Measurements from ENCODE around the gene KIF1B.
A peak's percentile ranks its signal among the peaks of the same experiment; 100 is the strongest.

The KIF1B gene

GRCh38 chr1:10187026-10187334 lies 23.4 kb upstream of the KIF1B start:
- H3K36me3 ChIP-seq (ENCODE audit: control insufficient read depth in 2 of 2, insufficient read depth in 1 of 2, low read length in 2 of 2), result no peaks in the 10 kb centered on the region; a peak in 1 of 3 replicates
- ChIA-PET CTCF (interaction anchor here (0.6 kb wide), 2 partner anchors 8 to 250 kb away, joined by 3 to 4 read pairs; no protein-coding TSS in a partner anchor), POLR2A (no interaction called here)
- H3K9me3 ChIP-seq (ENCODE audit: control insufficient read depth, insufficient read depth, low read depth, low read length), result no peaks in the 10 kb centered on the region
- no peak overlapping the region for H3K4me3 ChIP-seq (ENCODE audit: low read depth, low read length)
- no peak overlapping the region for H3K27ac ChIP-seq (ENCODE audit: extremely low read depth, low read depth, low read length)
- TF ChIP-seq KLF17 (tag by site-specific recombination; IDR thresholded peaks at IDR 0.05), result no peak
- peak; percentile 19; the same call in 1 of the 2 replicates for TF ChIP-seq ZNF585B (tag by site-specific recombination; IDR thresholded peaks at IDR 0.05)
- H3K4me1 ChIP-seq (ENCODE audit: control insufficient read depth, insufficient read depth, low read length), result no peaks in the 10 kb centered on the region

- Histone ChIP-seq H3K4me1 (ENCODE audit: control insufficient read depth, insufficient read depth, low read length) (no peaks in the 10 kb centered on the region), H3K9me3 (ENCODE audit: control insufficient read depth, insufficient read depth, low read depth, low read length) (no peaks in the 10 kb centered on the region), H3K36me3 (ENCODE audit: control insufficient read depth in 2 of 2, insufficient read depth in 1 of 2, low read length in 2 of 2) (no peaks in the 10 kb centered on the region), H3K4me3 (ENCODE audit: low read depth, low read length) (no peak overlapping the region), H3K27ac (ENCODE audit: extremely low read depth, low read depth, low read length) (no peak overlapping the region)
- no peak for TF ChIP-seq ZNF580 (tag by site-specific recombination; IDR thresholded peaks at IDR 0.05)
- TF ChIP-seq ZNF16 (tag by site-specific recombination; IDR thresholded peaks at IDR 0.05; ENCODE audit: low read depth), result no peak
- TF ChIP-seq ZNF777 (tag by site-specific recombination; IDR thresholded peaks at IDR 0.05; ENCODE audit: borderline replicate concordance), result no peak
- no peak for TF ChIP-seq ZNF266 (tag by site-specific recombination; IDR thresholded peaks at IDR 0.05; ENCODE audit: low read depth)
- TF ChIP-seq ZNF274 (IDR thresholded peaks at IDR 0.05; ENCODE audit: low read length), result no peak
- no peak for TF ChIP-seq ZNF274 (tag by site-specific recombination; IDR thresholded peaks at IDR 0.05; ENCODE audit: borderline replicate concordance)
- TF ChIP-seq ZFP37 (tag by site-specific recombination; IDR thresholded peaks at IDR 0.05), result no peak
- TF ChIP-seq ZNF768 (tag by site-specific recombination; IDR thresholded peaks at IDR 0.05), result no peak
- TF ChIP-seq ZBTB21 (tag by site-specific recombination; IDR thresholded peaks at IDR 0.05), result no peak
- no peak for TF ChIP-seq BCL11A (tag by site-specific recombination; IDR thresholded peaks at IDR 0.05; ENCODE audit: low read depth)
- no peak for TF ChIP-seq ZNF211 (tag by site-specific recombination; IDR thresholded peaks at IDR 0.05; ENCODE audit: low read depth)
- no peak for TF ChIP-seq ZNF664 (tag by site-specific recombination; IDR thresholded peaks at IDR 0.05)
- TF ChIP-seq ZBTB48 (tag by site-specific recombination; IDR thresholded peaks at IDR 0.05), result no peak
- TF ChIP-seq RBAK (tag by site-specific recombination; IDR thresholded peaks at IDR 0.05), result no peak
- no peak for TF ChIP-seq ZNF280C (tag by site-specific recombination; IDR thresholded peaks at IDR 0.05)
- no peak for TF ChIP-seq ZNF398 (tag by site-specific recombination; IDR thresholded peaks at IDR 0.05)
- TF ChIP-seq ZNF561 (tag by site-specific recombination; IDR thresholded peaks at IDR 0.05; ENCODE audit: borderline replicate concordance), result no peak
- POLR2A ChIA-PET, result interaction anchor here (0.7 kb wide), 1 partner anchor 22 kb away, joined by 3 read pairs; no protein-coding TSS in a partner anchor
- CTCF ChIA-PET, result no interaction called here
These were observed 22.2 kb upstream of the KIF1B start for GRCh38 chr1:10188133-10188650.
